ENCODE measurements around the gene REV3L. TPM values are rescaled to one million over a fixed set of nuclear protein-coding genes. Genes with fewer than 3 reads are reported as not detected.
"Not testable (repeated sequence)": the region's sequence is repeated elsewhere in the genome, so short reads cannot be mapped to it uniquely, and the experiment has no call there.

REV3L gene
- polyA plus RNA-seq, 4 donors, result 4.2 to 16.8 (median 8.4) TPM

DNA sequence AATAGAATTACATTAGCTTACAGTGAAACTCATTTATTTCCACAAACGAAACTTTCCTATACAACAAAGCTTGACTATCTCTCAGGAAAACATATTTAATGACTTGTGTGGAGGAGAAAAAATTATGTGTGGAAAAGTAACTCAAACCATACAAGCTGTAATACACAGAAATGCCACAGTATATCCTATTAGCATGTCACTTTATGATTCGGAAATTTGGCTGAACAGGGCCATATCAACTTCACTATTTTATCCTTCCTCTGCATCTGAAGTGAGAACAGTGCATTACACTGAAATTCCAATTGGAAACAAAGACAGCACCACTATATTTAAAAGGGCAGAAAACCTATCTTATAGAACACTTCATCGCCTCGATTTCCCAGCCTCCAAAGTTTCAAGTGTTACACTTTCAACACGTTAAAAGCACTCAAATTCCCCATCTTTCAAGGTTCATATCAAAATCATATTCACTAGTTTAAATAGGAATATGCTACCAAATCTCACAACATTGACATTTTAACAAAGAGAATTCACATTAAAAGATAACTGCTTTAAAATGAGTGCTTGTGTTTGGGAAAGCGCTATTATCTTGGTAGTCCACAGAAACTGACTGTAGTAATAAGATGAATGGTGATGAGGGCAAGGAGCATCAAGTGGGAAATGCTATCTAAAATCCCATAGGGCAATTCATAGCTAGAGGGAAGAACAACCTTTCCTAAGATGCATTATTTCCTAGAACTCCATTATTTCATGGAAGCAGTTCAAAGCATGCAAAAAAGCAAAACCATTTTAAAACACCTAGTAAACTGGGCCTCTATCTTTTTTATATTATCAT, 1.8 kb downstream of the REV3L start:
- H3K27ac ChIP-seq (ENCODE audit: low read depth in 1 of 3, low read length in 2 of 3), result peak overlapping the region; percentile 94 to 96 (median 96)
- WGBS, 3 donors, result 40 to 48% (median 45%) methylated on average over 6 of the region's 6 CpGs
- peak overlapping the region; percentile 73 to 98 (median 83) for H3K4me3 ChIP-seq (ENCODE audit: low read depth in 1 of 3, low read length in 3 of 3)
- H3K36me3 ChIP-seq (ENCODE audit: control insufficient read depth in 3 of 3, insufficient read depth in 2 of 3, low read depth in 1 of 3, low read length in 3 of 3), result peaks cover 0 to under 1% (median 0%) of the 10 kb centered on the region in 3 donors
- H3K9me3 ChIP-seq (ENCODE audit: control insufficient read depth in 2 of 2, insufficient read depth in 1 of 2, low read depth in 1 of 2, low read length in 1 of 2), result no peaks in the 10 kb centered on the region
- peak; percentile 25 to 36 for DNase-seq
- no peaks in the 10 kb centered on the region for H3K27me3 ChIP-seq (ENCODE audit: control insufficient read depth in 3 of 3, insufficient read depth in 3 of 3, low read length in 3 of 3)
- peaks cover 0 to 6% (median 3%) of the 10 kb centered on the region in 3 donors for H3K4me1 ChIP-seq (ENCODE audit: control insufficient read depth in 3 of 3, insufficient read depth in 2 of 3, low read depth in 1 of 3, low read length in 2 of 3)
- no peak for FAIRE-seq

DNA sequence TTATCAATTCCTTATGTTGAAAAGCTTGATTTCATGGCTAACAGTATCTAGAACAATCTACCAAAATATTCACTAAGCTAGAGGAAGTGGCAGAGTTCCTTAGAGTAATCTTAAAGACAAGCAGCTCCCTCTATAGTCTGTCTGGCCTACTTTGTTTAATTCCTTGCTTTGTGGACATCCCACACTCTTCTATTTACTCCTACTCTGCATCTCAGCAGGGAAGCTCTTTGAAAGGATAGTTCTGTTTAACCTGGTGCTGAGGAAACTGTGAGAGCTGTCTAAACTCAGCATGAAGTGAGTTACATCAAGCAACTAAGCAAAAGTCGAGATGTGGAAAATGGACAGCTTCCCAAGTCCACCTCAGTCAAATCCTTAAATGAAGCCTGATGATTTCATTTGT, 4.3 kb downstream of the REV3L start:
- peak; percentile 42 to 51 for DNase-seq
- FAIRE-seq, result no peak
- H3K27me3 ChIP-seq (ENCODE audit: control insufficient read depth in 3 of 3, insufficient read depth in 3 of 3, low read length in 3 of 3), result no peaks in the 10 kb centered on the region
- peaks cover 0 to 6% (median 3%) of the 10 kb centered on the region in 3 donors for H3K4me1 ChIP-seq (ENCODE audit: control insufficient read depth in 3 of 3, insufficient read depth in 2 of 3, low read depth in 1 of 3, low read length in 2 of 3)
- H3K27ac ChIP-seq (ENCODE audit: low read depth in 1 of 3, low read length in 2 of 3), result peak overlapping the region in 1 of 3 donors; percentile 5
- H3K36me3 ChIP-seq (ENCODE audit: control insufficient read depth in 3 of 3, insufficient read depth in 2 of 3, low read depth in 1 of 3, low read length in 3 of 3), result peaks cover 0 to 3% (median 0%) of the 10 kb centered on the region in 3 donors
- no peaks in the 10 kb centered on the region for H3K9me3 ChIP-seq (ENCODE audit: control insufficient read depth in 2 of 2, insufficient read depth in 1 of 2, low read depth in 1 of 2, low read length in 1 of 2)
- WGBS, 3 donors, result 12 to 33% (median 26%) methylated on average over 1 of the region's 1 CpG
- no peak overlapping the region for H3K4me3 ChIP-seq (ENCODE audit: low read depth in 1 of 3, low read length in 3 of 3)

- Histone ChIP-seq H3K27ac (ENCODE audit: low read depth in 1 of 3, low read length in 2 of 3) (no peak overlapping the region), H3K27me3 (ENCODE audit: control insufficient read depth in 3 of 3, insufficient read depth in 3 of 3, low read length in 3 of 3) (no peaks in the 10 kb centered on the region), H3K4me1 (ENCODE audit: control insufficient read depth in 3 of 3, insufficient read depth in 2 of 3, low read depth in 1 of 3, low read length in 2 of 3) (peaks cover 0 to 6% (median 3%) of the 10 kb centered on the region in 3 donors), H3K36me3 (ENCODE audit: control insufficient read depth in 3 of 3, insufficient read depth in 2 of 3, low read depth in 1 of 3, low read length in 3 of 3) (peaks cover 0 to 3% (median 0%) of the 10 kb centered on the region in 3 donors), H3K9me3 (ENCODE audit: control insufficient read depth in 2 of 2, insufficient read depth in 1 of 2, low read depth in 1 of 2, low read length in 1 of 2) (no peaks in the 10 kb centered on the region), H3K4me3 (ENCODE audit: low read depth in 1 of 3, low read length in 3 of 3) (no peak overlapping the region)
- DNase-seq, result no peak
- FAIRE-seq, result no peak
- WGBS, 3 donors, result 37 to 47% (median 41%) methylated on average over 3 of the region's 3 CpGs
Observed at GRCh38 chr6:111478064-111478476, 4.9 kb downstream of the REV3L start.

- DNase-seq (no peak), FAIRE-seq (no peak)
- no peaks in the 10 kb centered on the region for H3K27me3 ChIP-seq (ENCODE audit: control insufficient read depth in 3 of 3, insufficient read depth in 3 of 3, low read length in 3 of 3)
- 79 to 84% (median 80%) methylated on average over 1 of the region's 1 CpG for WGBS, 3 donors
- no peak overlapping the region for H3K4me3 ChIP-seq (ENCODE audit: low read depth in 1 of 3, low read length in 3 of 3)
- H3K9me3 ChIP-seq (ENCODE audit: control insufficient read depth in 2 of 2, insufficient read depth in 1 of 2, low read depth in 1 of 2, low read length in 1 of 2), result no peaks in the 10 kb centered on the region
- peaks cover 0 to 6% (median 3%) of the 10 kb centered on the region in 3 donors for H3K4me1 ChIP-seq (ENCODE audit: control insufficient read depth in 3 of 3, insufficient read depth in 2 of 3, low read depth in 1 of 3, low read length in 2 of 3)
- H3K27ac ChIP-seq (ENCODE audit: low read depth in 1 of 3, low read length in 2 of 3), result peak overlapping the region in 1 of 3 donors; percentile 5
- peaks cover 0 to 3% (median 0%) of the 10 kb centered on the region in 3 donors for H3K36me3 ChIP-seq (ENCODE audit: control insufficient read depth in 3 of 3, insufficient read depth in 2 of 3, low read depth in 1 of 3, low read length in 3 of 3)
Observed at GRCh38 chr6:111477481-111477938, 5.5 kb downstream of the REV3L start.

DNA sequence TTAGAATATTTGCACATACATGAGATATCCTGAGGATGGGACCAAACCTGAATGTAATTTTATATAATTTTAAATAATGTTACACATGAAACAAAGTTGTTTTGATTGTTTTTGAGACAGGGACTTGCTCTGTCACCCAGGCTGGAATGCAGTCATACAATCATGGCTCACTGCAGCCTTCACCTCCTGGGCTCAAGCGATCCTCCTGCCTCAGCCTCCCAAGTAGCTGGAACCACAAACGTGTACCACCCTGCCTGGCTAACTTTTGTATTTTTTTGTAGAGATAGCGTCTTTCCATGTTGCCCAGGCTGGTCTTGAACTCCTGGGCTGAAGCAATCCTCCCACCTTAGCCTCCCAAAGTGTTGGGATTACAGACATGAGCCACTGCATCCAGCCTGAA, 7.0 kb downstream of the REV3L start:
- H3K4me3 ChIP-seq (ENCODE audit: low read depth in 1 of 3, low read length in 3 of 3); FAIRE-seq; DNase-seq; H3K27me3 ChIP-seq (ENCODE audit: control insufficient read depth in 3 of 3, insufficient read depth in 3 of 3, low read length in 3 of 3); H3K4me1 ChIP-seq (ENCODE audit: control insufficient read depth in 3 of 3, insufficient read depth in 2 of 3, low read depth in 1 of 3, low read length in 2 of 3); H3K27ac ChIP-seq (ENCODE audit: low read depth in 1 of 3, low read length in 2 of 3); H3K36me3 ChIP-seq (ENCODE audit: control insufficient read depth in 3 of 3, insufficient read depth in 2 of 3, low read depth in 1 of 3, low read length in 3 of 3); H3K9me3 ChIP-seq (ENCODE audit: control insufficient read depth in 2 of 2, insufficient read depth in 1 of 2, low read depth in 1 of 2, low read length in 1 of 2): not testable (repeated sequence)
- WGBS, 3 donors, result 98 to 99% (median 99%) methylated on average over 3 of the region's 3 CpGs

DNA sequence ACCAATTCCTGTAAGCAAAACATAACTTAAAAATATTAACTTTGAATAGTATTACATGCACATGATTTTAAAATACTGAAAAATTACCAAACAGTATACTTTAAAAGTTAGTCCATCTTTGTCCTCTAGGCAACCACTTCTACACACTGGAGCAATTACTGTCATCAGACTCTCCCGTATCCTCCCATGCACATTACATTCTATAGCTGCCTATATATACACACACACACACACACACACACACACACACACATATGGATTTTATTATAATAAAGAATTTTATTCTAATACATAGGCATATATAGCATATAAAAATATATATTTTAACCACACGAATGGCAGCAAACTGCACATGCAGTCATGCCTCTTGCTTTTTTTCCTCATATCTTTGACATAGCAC, 8.2 kb downstream of the REV3L start:
- peaks cover 0 to 6% (median 0%) of the 10 kb centered on the region in 3 donors for H3K36me3 ChIP-seq (ENCODE audit: control insufficient read depth in 3 of 3, insufficient read depth in 2 of 3, low read depth in 1 of 3, low read length in 3 of 3)

DNA sequence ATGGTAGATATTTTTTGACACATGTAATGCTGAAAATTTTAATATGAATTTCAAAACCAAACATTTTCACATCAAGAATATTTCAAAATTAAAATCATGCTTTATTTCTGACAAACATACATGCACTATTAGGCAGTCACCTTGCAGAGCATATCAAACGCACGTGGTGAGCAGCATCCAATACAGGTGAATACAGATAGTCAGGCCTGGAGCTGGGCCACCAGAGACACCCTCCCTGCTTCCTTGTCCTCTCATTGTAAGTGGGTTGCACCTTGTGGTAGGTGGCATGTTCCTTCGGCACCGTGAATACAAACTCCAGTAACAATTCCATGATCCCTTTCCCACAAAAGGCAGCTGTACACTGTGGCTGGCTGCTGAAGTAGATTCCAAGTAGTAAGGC, 8.9 kb downstream of the REV3L start:
- peaks cover 0 to 3% (median 2%) of the 10 kb centered on the region in 3 donors for H3K4me1 ChIP-seq (ENCODE audit: control insufficient read depth in 3 of 3, insufficient read depth in 2 of 3, low read depth in 1 of 3, low read length in 2 of 3)
- H3K36me3 ChIP-seq (ENCODE audit: control insufficient read depth in 3 of 3, insufficient read depth in 2 of 3, low read depth in 1 of 3, low read length in 3 of 3), result peaks cover 0 to 9% (median 0%) of the 10 kb centered on the region in 3 donors
- WGBS, 3 donors, result 74 to 79% (median 76%) methylated on average over 4 of the region's 4 CpGs
- no peaks in the 10 kb centered on the region for H3K27me3 ChIP-seq (ENCODE audit: control insufficient read depth in 3 of 3, insufficient read depth in 3 of 3, low read length in 3 of 3)
- FAIRE-seq (no peak), DNase-seq (no peak)
- H3K27ac ChIP-seq (ENCODE audit: low read depth in 1 of 3, low read length in 2 of 3), result no peak overlapping the region
- no peak overlapping the region for H3K4me3 ChIP-seq (ENCODE audit: low read depth in 1 of 3, low read length in 3 of 3)
- H3K9me3 ChIP-seq (ENCODE audit: control insufficient read depth in 2 of 2, insufficient read depth in 1 of 2, low read depth in 1 of 2, low read length in 1 of 2), result no peaks in the 10 kb centered on the region

More for the DNA sequence above, 8.2 kb downstream of the REV3L start:
- Histone ChIP-seq H3K4me1 (ENCODE audit: control insufficient read depth in 3 of 3, insufficient read depth in 2 of 3, low read depth in 1 of 3, low read length in 2 of 3) (peaks cover 0 to 3% (median 2%) of the 10 kb centered on the region in 3 donors), H3K9me3 (ENCODE audit: control insufficient read depth in 2 of 2, insufficient read depth in 1 of 2, low read depth in 1 of 2, low read length in 1 of 2) (no peaks in the 10 kb centered on the region), H3K27ac (ENCODE audit: low read depth in 1 of 3, low read length in 2 of 3) (no peak overlapping the region), H3K27me3 (ENCODE audit: control insufficient read depth in 3 of 3, insufficient read depth in 3 of 3, low read length in 3 of 3) (no peaks in the 10 kb centered on the region), H3K4me3 (ENCODE audit: low read depth in 1 of 3, low read length in 3 of 3) (no peak overlapping the region)
- DNase-seq (no peak), FAIRE-seq (no peak)
- 88 to 91% (median 88%) methylated on average over 2 of the region's 2 CpGs for WGBS, 3 donors

DNA sequence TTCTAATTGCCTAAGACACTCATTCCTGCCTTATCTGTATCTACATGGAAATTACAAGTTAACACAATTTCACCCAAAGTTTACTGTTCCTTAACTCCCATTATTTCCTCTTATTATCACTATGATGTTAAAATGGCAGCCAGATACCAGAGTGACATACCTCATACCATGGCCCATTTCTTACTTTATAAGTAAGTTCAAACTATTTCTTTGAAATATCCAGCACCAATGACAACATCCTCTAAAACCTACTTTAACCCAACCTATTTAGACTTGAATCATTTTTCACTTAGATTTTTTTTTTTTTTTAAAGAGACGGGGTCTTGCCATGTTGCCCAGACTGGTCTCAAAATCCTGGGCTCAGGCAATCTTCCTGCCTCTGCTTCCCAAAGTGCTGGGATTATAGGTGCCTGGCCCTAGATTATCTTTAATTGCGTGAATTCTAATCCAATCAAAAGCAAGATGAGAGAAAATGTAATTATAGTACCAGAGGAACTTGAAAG, 10.0 kb downstream of the REV3L start:
- H3K27ac ChIP-seq (ENCODE audit: low read depth in 1 of 3, low read length in 2 of 3), result no peak overlapping the region
- H3K9me3 ChIP-seq (ENCODE audit: control insufficient read depth in 2 of 2, insufficient read depth in 1 of 2, low read depth in 1 of 2, low read length in 1 of 2), result no peaks in the 10 kb centered on the region
- H3K4me3 ChIP-seq (ENCODE audit: low read depth in 1 of 3, low read length in 3 of 3), result no peak overlapping the region
- H3K36me3 ChIP-seq (ENCODE audit: control insufficient read depth in 3 of 3, insufficient read depth in 2 of 3, low read depth in 1 of 3, low read length in 3 of 3), result peaks cover 0 to 9% (median 0%) of the 10 kb centered on the region in 3 donors
- no peaks in the 10 kb centered on the region for H3K4me1 ChIP-seq (ENCODE audit: control insufficient read depth in 3 of 3, insufficient read depth in 2 of 3, low read depth in 1 of 3, low read length in 2 of 3)
- FAIRE-seq (no peak), DNase-seq (no peak)
- H3K27me3 ChIP-seq (ENCODE audit: control insufficient read depth in 3 of 3, insufficient read depth in 3 of 3, low read length in 3 of 3), result no peaks in the 10 kb centered on the region
- 95 to 96% (median 95%) methylated on average over 2 of the region's 2 CpGs for WGBS, 3 donors

Measured in small intestine (tissue), 7 donors.